GM12878 (cell line): ENCODE results near the gene MYO3B. TPM values are rescaled to one million over a fixed set of nuclear protein-coding genes. Genes with fewer than 3 reads are reported as not detected.
A peak's percentile ranks its signal among the peaks of the same experiment; 100 is the strongest.

ENCODE experiments used
- BHLHE40 ChIP-seq, 2 experiments: fragments of 450-650 bp in 1 of 2; IDR thresholded peaks; 2 replicates each; pipeline ENCODE4 v1.6.1; 2011 to 2017; ENCODE audit warnings: low read depth in 2 of 2, borderline replicate concordance in 1 of 2, improper control_type of control experiment in 1 of 2, low read length in 1 of 2, mild to moderate bottlenecking in 1 of 2
- DPF2 ChIP-seq: fragments of 450-650 bp; IDR thresholded peaks from 2 replicates; pipeline ENCODE4 v1.6.1; 2017; ENCODE audit warnings: mild to moderate bottlenecking
- FOS ChIP-seq: IDR thresholded peaks from 3 replicates; pipeline ENCODE4 v1.6.1; 2011; ENCODE audit warnings: borderline replicate concordance; ENCODE audit not compliant: insufficient read length; ENCODE audit errors: extremely low read depth
- GATAD2B ChIP-seq: fragments of 450-650 bp; conservative IDR thresholded peaks from 2 replicates; pipeline ENCODE4 v1.6.1; 2017; ENCODE audit warnings: low read depth, mild to moderate bottlenecking, moderate library complexity
- HDAC2 ChIP-seq: fragments of 200-600 bp; sonication (generic); IDR thresholded peaks from 2 replicates; pipeline ENCODE4 v1.6.1; 2017
- IRF4 ChIP-seq: IDR thresholded peaks from 2 replicates; pipeline ENCODE4 v1.6.1; 2011; ENCODE audit warnings: low read depth, low read length
- KDM1A ChIP-seq: fragments of 200-600 bp; sonication (generic); IDR thresholded peaks from 2 replicates; pipeline ENCODE4 v1.6.1; 2016; ENCODE audit warnings: borderline replicate concordance
- MEF2A ChIP-seq: IDR thresholded peaks from 2 replicates; pipeline ENCODE4 v1.6.1; 2011; ENCODE audit warnings: low read depth, mild to moderate bottlenecking, low read length, moderate library complexity; ENCODE audit not compliant: insufficient read depth
- MEF2B ChIP-seq: fragments of 450-650 bp; IDR thresholded peaks from 2 replicates; pipeline ENCODE4 v1.6.1; 2018; ENCODE audit warnings: mild to moderate bottlenecking, moderate library complexity; ENCODE audit not compliant: partially characterized antibody, poor library complexity, severe bottlenecking
- MLLT1 ChIP-seq: fragments of 450-650 bp; IDR thresholded peaks from 2 replicates; pipeline ENCODE4 v1.6.1; 2016; ENCODE audit warnings: mild to moderate bottlenecking
- MTA2 ChIP-seq: fragments of 450-650 bp; IDR thresholded peaks from 2 replicates; pipeline ENCODE4 v1.6.1; 2016; ENCODE audit warnings: low read depth, mild to moderate bottlenecking, moderate library complexity
- NFYB ChIP-seq: IDR thresholded peaks from 2 replicates; pipeline ENCODE4 v1.6.1; 2011; ENCODE audit warnings: low read depth, mild to moderate bottlenecking, low read length, improper control_type of control experiment, moderate library complexity; ENCODE audit not compliant: insufficient read depth
- NR2C1 ChIP-seq: fragments of 450-650 bp; IDR thresholded peaks from 2 replicates; pipeline ENCODE4 v1.6.1; 2017; ENCODE audit warnings: antibody characterized with exemption, mild to moderate bottlenecking, moderate library complexity
- PML ChIP-seq: IDR thresholded peaks from 2 replicates; pipeline ENCODE4 v1.6.1; 2012; ENCODE audit warnings: low read length, inconsistent platforms
- RAD51 ChIP-seq: fragments of 450-650 bp; IDR thresholded peaks from 2 replicates; pipeline ENCODE4 v1.6.1; 2016; ENCODE audit warnings: moderate library complexity, mild to moderate bottlenecking, inconsistent platforms
- RB1 ChIP-seq: fragments of 450-650 bp; formaldehyde crosslinking; IDR thresholded peaks from 2 replicates; pipeline ENCODE4 v1.6.1; 2017; ENCODE audit warnings: mild to moderate bottlenecking, borderline replicate concordance
- RCOR1 ChIP-seq: conservative IDR thresholded peaks from 2 replicates; pipeline ENCODE4 v1.6.1; 2012; ENCODE audit warnings: low read depth, low read length, improper control_type of control experiment
- RFX5 ChIP-seq: IDR thresholded peaks from 2 replicates; pipeline ENCODE4 v1.6.1; 2011; ENCODE audit warnings: low read depth, low read length, improper control_type of control experiment
- SRF ChIP-seq, 2 experiments: IDR thresholded peaks; 2 replicates each; pipeline ENCODE4 v1.6.1; 2011; ENCODE audit warnings: low read depth in 2 of 2, low read length in 2 of 2, mild to moderate bottlenecking in 1 of 2, moderate library complexity in 1 of 2
- SUPT20H ChIP-seq: IDR thresholded peaks from 2 replicates; pipeline ENCODE4 v1.6.1; 2011; ENCODE audit warnings: low read depth, mild to moderate bottlenecking, low read length, moderate library complexity, borderline replicate concordance; ENCODE audit not compliant: control insufficient read depth
- TBL1XR1 ChIP-seq: IDR thresholded peaks from 2 replicates; pipeline ENCODE4 v1.6.1; 2012; ENCODE audit warnings: low read depth, low read length, improper control_type of control experiment
- WRNIP1 ChIP-seq: IDR thresholded peaks from 2 replicates; pipeline ENCODE4 v1.6.1; 2011; ENCODE audit warnings: low read depth, low read length, improper control_type of control experiment, borderline replicate concordance
- polyA plus RNA-seq, 11 experiments: library from polyadenylated mRNA; depleted of rRNA in 4 of 11; unstranded in 6 of 11; stranded (reverse) in 5 of 11; fragments of >200 nt; fragmentation: Nextera tagmentation in 4 of 11; fragmentation: Illumina TruSeq in 1 of 11; extraction: Ambion mirVana in 4 of 11; extraction: Trizol in 1 of 11; gene quantifications; 1 replicate in 1 of 11; 2 replicates in 10 of 11; pipeline versions ENCODE4 v1.2.1 to v1.2.3, GENCODE V29; 2011 to 2016; ENCODE audit warnings: inconsistent platforms in 2 of 11, missing spikeins in 2 of 11, low read depth in 1 of 11
- total RNA-seq, 4 experiments: library from RNA; depleted of rRNA in 3 of 4; stranded (reverse); fragments of >200 nt in 3 of 4; fragmentation: Illumina TruSeq in 1 of 4; extraction: Trizol in 1 of 4; gene quantifications; 2 replicates each; pipeline versions ENCODE4 v1.2.1 to v1.2.3, GENCODE V29; 2013 to 2021
- TF ChIP-seq, protein P1 (sequence below): IDR thresholded peaks from 2 replicates; pipeline ENCODE4 v1.6.1; 2012; ENCODE audit warnings: low read length, inconsistent platforms
- TF ChIP-seq, protein P2 (sequence below): fragments of 450-650 bp; formaldehyde crosslinking; IDR thresholded peaks from 2 replicates; pipeline ENCODE4 v1.4.0; 2020; ENCODE audit warnings: mild to moderate bottlenecking, moderate library complexity

The MYO3B gene
- total and polyA plus RNA-seq, 10 of the 15 experiments (the other 5 are each of a cell fraction or from before 2014, with no cell fraction given), result 1.1 to 7.1 (median 2.1) TPM

DNA sequence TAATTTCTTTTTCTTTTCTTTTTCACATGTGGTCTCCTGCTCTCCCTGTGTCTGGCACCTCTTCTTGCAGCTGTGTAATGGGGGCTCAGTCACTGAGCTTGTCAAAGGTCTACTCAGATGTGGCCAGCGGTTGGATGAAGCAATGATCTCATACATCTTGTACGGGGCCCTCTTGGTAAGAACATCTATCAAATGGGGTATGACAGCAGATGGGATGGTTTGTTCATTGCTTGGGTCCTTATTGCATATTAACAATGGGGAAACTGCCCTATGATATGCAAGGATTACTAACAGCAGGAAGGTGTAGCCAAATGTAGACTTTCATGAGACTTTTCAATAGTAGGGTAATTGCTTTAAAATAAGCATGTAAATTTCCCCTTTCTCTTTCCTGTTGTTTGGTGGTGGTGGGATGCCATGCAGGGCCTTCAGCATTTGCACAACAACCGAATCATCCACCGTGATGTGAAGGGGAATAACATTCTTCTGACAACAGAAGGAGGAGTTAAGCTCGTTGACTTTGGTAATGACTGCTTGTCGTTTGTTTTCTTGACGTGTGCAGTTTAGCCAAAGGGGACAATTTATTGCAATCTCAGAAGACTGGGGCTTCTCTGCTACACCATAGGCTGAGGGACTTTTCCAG, 36.5 kb downstream of the MYO3B start (continued):
- TF ChIP-seq RCOR1 (no peak), MTA2 (peak; percentile 63), GATAD2B (no peak), IRF4 (peak; percentile 55; the same call in 1 of the 2 replicates), RAD51 (peak; percentile 41; the same call in 1 of the 2 replicates), TBL1XR1 (peak; percentile 25; the same call in 1 of the 2 replicates), MEF2A (peak; percentile 49; the same call in 1 of the 2 replicates), RB1 (no peak), DPF2 (peak; percentile 20; the same call in 1 of the 2 replicates), SRF (IDR thresholded peaks at IDR 0.05; ENCODE audit: low read depth in 2 of 2, low read length in 2 of 2) (peak in 1 of 2 experiments; percentile 50; a peak in 1 of 4 replicates), BHLHE40 (IDR thresholded peaks at IDR 0.05; ENCODE audit: borderline replicate concordance in 1 of 2, low read depth in 2 of 2, low read length in 1 of 2) (no peak; a peak in 1 of 4 replicates), NFYB (no peak), SUPT20H (no peak), KDM1A (no peak), WRNIP1 (no peak), HDAC2 (no peak), PML (peak; percentile 57; the same call in 1 of the 2 replicates), FOS (no peak), MLLT1 (0 out of 2 replicates have a peak, but pooled peaks have one; percentile 51), RFX5 (no peak), NR2C1 (no peak), MEF2B (peak; percentile 13)
- TF ChIP-seq, protein P1, sequence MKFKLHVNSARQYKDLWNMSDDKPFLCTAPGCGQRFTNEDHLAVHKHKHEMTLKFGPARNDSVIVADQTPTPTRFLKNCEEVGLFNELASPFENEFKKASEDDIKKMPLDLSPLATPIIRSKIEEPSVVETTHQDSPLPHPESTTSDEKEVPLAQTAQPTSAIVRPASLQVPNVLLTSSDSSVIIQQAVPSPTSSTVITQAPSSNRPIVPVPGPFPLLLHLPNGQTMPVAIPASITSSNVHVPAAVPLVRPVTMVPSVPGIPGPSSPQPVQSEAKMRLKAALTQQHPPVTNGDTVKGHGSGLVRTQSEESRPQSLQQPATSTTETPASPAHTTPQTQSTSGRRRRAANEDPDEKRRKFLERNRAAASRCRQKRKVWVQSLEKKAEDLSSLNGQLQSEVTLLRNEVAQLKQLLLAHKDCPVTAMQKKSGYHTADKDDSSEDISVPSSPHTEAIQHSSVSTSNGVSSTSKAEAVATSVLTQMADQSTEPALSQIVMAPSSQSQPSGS, result peak; percentile 69
- TF ChIP-seq, protein P2, sequence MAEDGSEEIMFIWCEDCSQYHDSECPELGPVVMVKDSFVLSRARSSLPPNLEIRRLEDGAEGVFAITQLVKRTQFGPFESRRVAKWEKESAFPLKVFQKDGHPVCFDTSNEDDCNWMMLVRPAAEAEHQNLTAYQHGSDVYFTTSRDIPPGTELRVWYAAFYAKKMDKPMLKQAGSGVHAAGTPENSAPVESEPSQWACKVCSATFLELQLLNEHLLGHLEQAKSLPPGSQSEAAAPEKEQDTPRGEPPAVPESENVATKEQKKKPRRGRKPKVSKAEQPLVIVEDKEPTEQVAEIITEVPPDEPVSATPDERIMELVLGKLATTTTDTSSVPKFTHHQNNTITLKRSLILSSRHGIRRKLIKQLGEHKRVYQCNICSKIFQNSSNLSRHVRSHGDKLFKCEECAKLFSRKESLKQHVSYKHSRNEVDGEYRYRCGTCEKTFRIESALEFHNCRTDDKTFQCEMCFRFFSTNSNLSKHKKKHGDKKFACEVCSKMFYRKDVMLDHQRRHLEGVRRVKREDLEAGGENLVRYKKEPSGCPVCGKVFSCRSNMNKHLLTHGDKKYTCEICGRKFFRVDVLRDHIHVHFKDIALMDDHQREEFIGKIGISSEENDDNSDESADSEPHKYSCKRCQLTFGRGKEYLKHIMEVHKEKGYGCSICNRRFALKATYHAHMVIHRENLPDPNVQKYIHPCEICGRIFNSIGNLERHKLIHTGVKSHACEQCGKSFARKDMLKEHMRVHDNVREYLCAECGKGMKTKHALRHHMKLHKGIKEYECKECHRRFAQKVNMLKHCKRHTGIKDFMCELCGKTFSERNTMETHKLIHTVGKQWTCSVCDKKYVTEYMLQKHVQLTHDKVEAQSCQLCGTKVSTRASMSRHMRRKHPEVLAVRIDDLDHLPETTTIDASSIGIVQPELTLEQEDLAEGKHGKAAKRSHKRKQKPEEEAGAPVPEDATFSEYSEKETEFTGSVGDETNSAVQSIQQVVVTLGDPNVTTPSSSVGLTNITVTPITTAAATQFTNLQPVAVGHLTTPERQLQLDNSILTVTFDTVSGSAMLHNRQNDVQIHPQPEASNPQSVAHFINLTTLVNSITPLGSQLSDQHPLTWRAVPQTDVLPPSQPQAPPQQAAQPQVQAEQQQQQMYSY (CRISPR knock-in tag), result no peak
